ENCODE data around the gene SPAG17. TPM values are rescaled to one million over a fixed set of nuclear protein-coding genes. Genes with fewer than 3 reads are reported as not detected.

Gene SPAG17
- total RNA-seq, 1 experiment from 2014 or later = not detected

DNA sequence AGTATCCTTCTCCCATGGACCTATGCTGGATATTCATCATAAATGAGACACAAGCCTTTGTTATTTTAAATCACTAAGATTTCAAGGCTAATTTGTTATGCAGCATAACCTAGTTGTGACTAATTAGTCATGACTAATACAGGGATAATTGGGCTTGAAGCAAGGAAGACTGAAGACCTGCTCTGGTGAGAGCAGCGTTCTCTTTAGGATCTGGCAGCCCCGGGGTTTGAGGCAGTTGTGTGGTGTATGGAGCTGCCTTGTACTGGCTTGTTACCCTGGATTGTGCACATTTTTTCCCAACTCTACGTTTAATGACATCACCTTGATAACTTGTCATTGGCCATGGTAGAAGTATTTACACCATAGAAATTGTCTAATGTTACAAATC, 25.7 kb upstream of the SPAG17 start:
- CTCF ChIA-PET = no interaction called here
- BruUV-seq (replicated peaks) = no TSS peak

GRCh38 chr1:118210051-118210722, 25.2 kb upstream of the SPAG17 start:
- H3K4me1 ChIP-seq (ENCODE audit: insufficient read depth, low read length, poor library complexity, severe bottlenecking) = no peaks in the 10 kb centered on the region
- CTCF ChIA-PET = no interaction called here
- TF ChIP-seq EZH2 (IDR thresholded peaks at IDR 0.05; ENCODE audit: borderline replicate concordance, low read depth, low read length, poor library complexity, severe bottlenecking) = no peak
- TF ChIP-seq, protein P1, sequence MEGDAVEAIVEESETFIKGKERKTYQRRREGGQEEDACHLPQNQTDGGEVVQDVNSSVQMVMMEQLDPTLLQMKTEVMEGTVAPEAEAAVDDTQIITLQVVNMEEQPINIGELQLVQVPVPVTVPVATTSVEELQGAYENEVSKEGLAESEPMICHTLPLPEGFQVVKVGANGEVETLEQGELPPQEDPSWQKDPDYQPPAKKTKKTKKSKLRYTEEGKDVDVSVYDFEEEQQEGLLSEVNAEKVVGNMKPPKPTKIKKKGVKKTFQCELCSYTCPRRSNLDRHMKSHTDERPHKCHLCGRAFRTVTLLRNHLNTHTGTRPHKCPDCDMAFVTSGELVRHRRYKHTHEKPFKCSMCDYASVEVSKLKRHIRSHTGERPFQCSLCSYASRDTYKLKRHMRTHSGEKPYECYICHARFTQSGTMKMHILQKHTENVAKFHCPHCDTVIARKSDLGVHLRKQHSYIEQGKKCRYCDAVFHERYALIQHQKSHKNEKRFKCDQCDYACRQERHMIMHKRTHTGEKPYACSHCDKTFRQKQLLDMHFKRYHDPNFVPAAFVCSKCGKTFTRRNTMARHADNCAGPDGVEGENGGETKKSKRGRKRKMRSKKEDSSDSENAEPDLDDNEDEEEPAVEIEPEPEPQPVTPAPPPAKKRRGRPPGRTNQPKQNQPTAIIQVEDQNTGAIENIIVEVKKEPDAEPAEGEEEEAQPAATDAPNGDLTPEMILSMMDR (conservative IDR thresholded peaks at IDR 0.05; ENCODE audit: low read depth, low read length) = no peak
- H3K36me3 ChIP-seq (ENCODE audit: insufficient read depth, low read length, poor library complexity, severe bottlenecking) = no peaks in the 10 kb centered on the region
- H3K27me3 ChIP-seq (replicated peaks; ENCODE audit: insufficient read depth, low read depth, low read length, poor library complexity) = no peaks in the 10 kb centered on the region
- H3K9me3 ChIP-seq (ENCODE audit: low read depth, low read length, poor library complexity, severe bottlenecking) = no peaks in the 10 kb centered on the region
- H3K27ac ChIP-seq (ENCODE audit: low read depth, low read length, poor library complexity, severe bottlenecking) = no peak overlapping the region
- no peak for DNase-seq (ENCODE audit: low spot score)
- BruUV-seq (replicated peaks) = no TSS peak
- POLR2A ChIA-PET (ENCODE audit: low non-redundant PET) = no interaction called here
- intact Hi-C loops (cut with micrococcal nuclease; ENCODE audit: unreplicated experiment) = no loop called here
- H3K4me3 ChIP-seq (ENCODE audit: low read depth, low read length, poor library complexity, severe bottlenecking) = no peak overlapping the region

More for the DNA sequence above, 25.7 kb upstream of the SPAG17 start:
- TF ChIP-seq, protein P1 (conservative IDR thresholded peaks at IDR 0.05; ENCODE audit: low read depth, low read length) = no peak
- TF ChIP-seq EZH2 (IDR thresholded peaks at IDR 0.05; ENCODE audit: borderline replicate concordance, low read depth, low read length, poor library complexity, severe bottlenecking) = no peak
- H3K4me1 ChIP-seq (ENCODE audit: insufficient read depth, low read length, poor library complexity, severe bottlenecking) = no peaks in the 10 kb centered on the region
- no peak overlapping the region for H3K4me3 ChIP-seq (ENCODE audit: low read depth, low read length, poor library complexity, severe bottlenecking)
- intact Hi-C loops (cut with micrococcal nuclease; ENCODE audit: unreplicated experiment) = no loop called here
- no peak for DNase-seq (ENCODE audit: low spot score)
- no peaks in the 10 kb centered on the region for H3K36me3 ChIP-seq (ENCODE audit: insufficient read depth, low read length, poor library complexity, severe bottlenecking)
- H3K27me3 ChIP-seq (replicated peaks; ENCODE audit: insufficient read depth, low read depth, low read length, poor library complexity) = no peaks in the 10 kb centered on the region
- no peak overlapping the region for H3K27ac ChIP-seq (ENCODE audit: low read depth, low read length, poor library complexity, severe bottlenecking)
- POLR2A ChIA-PET (ENCODE audit: low non-redundant PET) = no interaction called here
- H3K9me3 ChIP-seq (ENCODE audit: low read depth, low read length, poor library complexity, severe bottlenecking) = no peaks in the 10 kb centered on the region

GRCh38 chr1:118209648-118210047, 24.6 kb upstream of the SPAG17 start:
- TF ChIP-seq, protein P1 (conservative IDR thresholded peaks at IDR 0.05; ENCODE audit: low read depth, low read length) = no peak
- no peak for TF ChIP-seq EZH2 (IDR thresholded peaks at IDR 0.05; ENCODE audit: borderline replicate concordance, low read depth, low read length, poor library complexity, severe bottlenecking)
- ChIA-PET POLR2A (ENCODE audit: low non-redundant PET) (no interaction called here), CTCF (no interaction called here)
- H3K4me3 ChIP-seq (ENCODE audit: low read depth, low read length, poor library complexity, severe bottlenecking) = no peak overlapping the region
- no peaks in the 10 kb centered on the region for H3K4me1 ChIP-seq (ENCODE audit: insufficient read depth, low read length, poor library complexity, severe bottlenecking)
- no peaks in the 10 kb centered on the region for H3K9me3 ChIP-seq (ENCODE audit: low read depth, low read length, poor library complexity, severe bottlenecking)
- no peak for DNase-seq (ENCODE audit: low spot score)
- intact Hi-C loops (cut with micrococcal nuclease; ENCODE audit: unreplicated experiment) = no loop called here
- H3K27me3 ChIP-seq (replicated peaks; ENCODE audit: insufficient read depth, low read depth, low read length, poor library complexity) = no peaks in the 10 kb centered on the region
- BruUV-seq (replicated peaks) = no TSS peak
- H3K36me3 ChIP-seq (ENCODE audit: insufficient read depth, low read length, poor library complexity, severe bottlenecking) = no peaks in the 10 kb centered on the region
- no peak overlapping the region for H3K27ac ChIP-seq (ENCODE audit: low read depth, low read length, poor library complexity, severe bottlenecking)
